Activated naive CD4-positive, alpha-beta T cell treated with anti-CD3 and anti-CD28 coated beads, Interleukin-2, amount 50 U/mL, for 72 hours (primary cell): ENCODE data around the gene PKP1. TPM values are rescaled to one million over a fixed set of nuclear protein-coding genes. Genes with fewer than 3 reads are reported as not detected.
"Not testable (repeated sequence)": the region's sequence is repeated elsewhere in the genome, so short reads cannot be mapped to it uniquely, and the experiment has no call there.

Experiments used
- ATAC-seq, 2 donors: fragments of 150-1000 bp; cut with Tn5 transposase; 2 replicates each; pipeline ENCODE4 v1.10.0; 2021; ENCODE audit warnings: mild to moderate bottlenecking in 2 of 2, moderate library complexity in 2 of 2
- DNase-seq, 2 donors: peaks; one replicate each; pipeline ENCODE4 v3.0.0; 2021 to 2022; ENCODE audit warnings: low spot score in 2 of 2
- H3K27ac Mint-ChIP-seq, 2 donors: one replicate each; pipeline ENCODE4 v1.8.0; 2022; ENCODE audit warnings: mild to moderate bottlenecking in 2 of 2, mixed read lengths in 2 of 2
- H3K36me3 Mint-ChIP-seq, 2 donors: one replicate each; pipeline ENCODE4 v1.8.0; 2022; ENCODE audit warnings: mixed read lengths in 2 of 2
- H3K9me3 Mint-ChIP-seq, 2 donors: one replicate each; pipeline ENCODE4 v1.8.0; 2022; ENCODE audit warnings: mixed read lengths in 2 of 2
- total RNA-seq, 2 donors: library from RNA; stranded (reverse); gene quantifications; one replicate each; pipeline ENCODE4 v1.2.3, GENCODE V29; 2022

The PKP1 gene
- total RNA-seq, 2 donors from 2014 or later, result not detected

DNA sequence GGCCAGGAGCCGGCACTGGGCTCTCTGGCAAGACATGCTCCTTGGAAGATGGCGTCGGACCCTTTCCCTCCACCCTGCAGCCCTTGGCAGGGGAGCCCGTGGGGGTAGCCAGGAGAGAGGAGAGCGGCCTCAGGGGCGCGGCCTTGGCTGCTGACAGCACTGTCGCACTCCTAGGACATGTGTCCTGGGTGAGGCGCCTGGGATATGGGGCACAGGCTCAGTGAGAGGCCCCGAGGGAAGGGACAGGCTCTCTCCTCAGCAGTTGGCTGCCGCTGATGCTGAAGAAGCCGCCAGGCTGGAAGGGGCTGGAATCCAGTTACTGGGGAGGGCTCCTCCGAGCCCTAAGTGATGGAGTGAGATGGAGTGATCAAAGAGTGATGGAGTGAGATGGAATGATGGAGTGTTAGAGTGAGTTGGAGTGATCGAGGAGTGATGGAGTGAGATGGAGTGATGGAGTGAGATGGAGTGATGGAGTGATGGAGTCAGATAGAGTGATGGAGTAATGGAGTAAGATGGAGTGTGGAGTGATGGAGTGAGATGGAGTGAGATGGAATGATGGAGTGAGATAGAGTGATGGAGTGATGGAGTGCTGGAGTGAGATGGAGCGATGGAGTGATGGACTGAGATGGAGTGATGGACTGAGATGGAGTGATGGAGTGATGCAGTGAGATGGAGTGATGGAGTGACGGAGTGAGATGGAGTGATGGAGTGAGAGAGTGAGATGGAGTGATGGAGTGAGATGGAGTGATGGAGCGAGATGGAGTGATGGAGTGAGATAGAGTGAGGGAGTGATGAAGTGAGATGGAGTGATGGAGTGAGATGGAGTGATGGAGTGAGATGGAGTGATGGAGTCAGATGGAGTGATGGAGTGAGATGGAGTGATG lies 27.6 kb upstream of the PKP1 start:
- DNase-seq (no peak), ATAC-seq (no peak)
- no peaks in the 10 kb centered on the region for H3K9me3 Mint-ChIP-seq
- H3K36me3 Mint-ChIP-seq, result no peaks in the 10 kb centered on the region
- no peak overlapping the region for H3K27ac Mint-ChIP-seq

DNA sequence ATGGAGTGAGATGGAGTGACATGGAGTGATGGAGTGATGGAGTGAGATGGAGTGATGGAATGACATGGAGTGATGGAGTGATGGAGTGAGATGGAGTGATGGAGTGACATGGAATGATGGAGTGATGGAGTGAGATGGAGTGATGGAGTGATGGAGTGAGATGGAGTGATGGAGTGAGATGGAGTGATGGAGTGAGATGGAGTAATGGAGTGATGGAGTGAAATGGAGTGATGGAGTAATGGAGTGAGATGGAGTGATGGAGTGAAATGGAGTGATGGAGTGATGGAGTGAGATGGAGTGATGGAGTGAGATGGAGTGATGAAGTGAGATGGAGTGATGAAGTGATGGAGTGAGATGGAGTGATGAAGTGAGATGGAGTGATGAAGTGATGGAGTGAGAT lies 25.2 kb upstream of the PKP1 start:
- not testable (repeated sequence) for DNase-seq, ATAC-seq, H3K36me3 Mint-ChIP-seq, H3K27ac Mint-ChIP-seq, H3K9me3 Mint-ChIP-seq

DNA sequence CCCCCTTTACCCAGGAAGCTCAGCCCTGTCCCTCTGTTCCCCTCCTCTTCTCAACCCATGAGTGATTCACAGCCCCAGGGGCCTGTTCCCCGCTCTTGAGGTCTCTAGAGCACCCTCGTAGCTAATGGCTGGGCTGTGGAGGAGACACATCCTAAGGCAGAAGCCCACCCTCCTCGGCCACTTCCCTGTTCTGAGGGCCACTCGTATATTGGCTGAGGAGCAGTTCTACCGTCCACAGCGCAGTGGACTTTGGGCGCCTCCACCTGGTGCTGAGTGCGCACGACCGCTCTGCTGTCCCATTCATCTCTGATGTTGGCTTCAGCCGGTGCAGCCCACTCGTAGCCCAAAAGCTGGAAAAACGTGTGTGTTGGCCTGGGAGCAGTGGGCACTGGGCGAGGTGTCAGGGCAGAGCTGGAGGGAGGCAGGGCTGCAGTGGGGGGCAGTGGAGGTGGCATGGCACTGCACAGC lies 24.5 kb upstream of the PKP1 start:
- DNase-seq (no peak), ATAC-seq (no peak)
- no peaks in the 10 kb centered on the region for H3K9me3 Mint-ChIP-seq

DNA sequence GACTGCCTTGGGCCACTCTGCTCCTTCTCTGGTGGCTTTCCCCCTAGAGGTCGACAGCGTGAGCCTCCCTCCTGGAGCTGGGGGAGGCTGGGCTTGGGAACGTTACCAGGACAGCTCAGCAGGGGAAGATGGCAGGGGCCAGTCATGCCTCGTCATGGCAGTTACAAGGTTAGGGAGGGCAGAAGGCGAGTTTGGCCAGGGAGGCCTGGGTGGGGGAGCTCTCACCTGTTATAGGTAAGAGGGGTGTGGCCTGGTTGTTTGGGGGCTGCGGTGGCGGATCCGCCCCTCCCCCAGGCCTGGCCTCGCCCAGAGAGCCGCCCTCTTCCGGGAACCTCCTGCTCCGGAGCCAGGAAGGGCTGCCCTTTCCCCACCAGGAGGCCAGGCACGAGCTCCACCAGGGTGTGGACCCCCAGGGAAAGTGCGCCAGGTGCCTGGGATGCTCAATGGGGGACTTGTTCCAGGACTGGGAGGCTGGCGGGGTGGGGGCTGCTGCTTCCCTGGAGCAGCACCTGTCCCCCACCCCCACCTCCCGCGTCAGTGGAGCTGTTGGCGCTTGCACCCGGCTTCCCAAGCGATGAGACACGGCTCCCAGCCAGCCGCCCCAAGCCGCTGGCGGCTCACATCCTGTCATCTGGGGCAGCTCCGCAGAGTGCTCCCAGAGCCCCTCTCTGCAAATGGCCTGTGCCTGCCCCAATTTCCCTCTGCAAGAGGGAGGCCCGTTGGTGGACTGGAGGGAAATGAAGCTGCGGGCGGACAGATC lies 23.6 kb upstream of the PKP1 start:
- no peak for ATAC-seq
- DNase-seq, result no peak
- no peaks in the 10 kb centered on the region for H3K36me3 Mint-ChIP-seq

More for the DNA sequence above, 24.5 kb upstream of the PKP1 start:
- Mint-ChIP-seq H3K27ac (no peak overlapping the region), H3K36me3 (no peaks in the 10 kb centered on the region)

DNA sequence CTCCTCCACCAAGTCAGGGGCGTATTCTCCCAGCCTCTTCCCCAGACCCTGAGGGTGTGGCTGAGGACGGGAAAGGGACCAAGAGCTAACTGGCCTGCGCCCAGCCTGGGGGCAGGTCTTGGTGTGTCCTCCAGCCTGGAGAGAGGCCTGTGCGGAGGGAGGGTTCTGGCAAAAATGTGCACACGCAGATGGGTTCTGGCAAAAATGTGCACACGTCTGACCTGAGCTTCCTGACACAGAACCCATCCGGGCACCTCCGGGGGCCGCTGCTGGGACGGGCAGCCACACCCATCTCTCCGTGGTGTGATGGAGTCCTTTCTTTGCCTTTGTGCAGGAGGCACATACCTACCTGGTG lies 23.1 kb upstream of the PKP1 start:
- no peak overlapping the region for H3K27ac Mint-ChIP-seq
- ATAC-seq (no peak), DNase-seq (no peak)
- no peaks in the 10 kb centered on the region for H3K9me3 Mint-ChIP-seq
- no peaks in the 10 kb centered on the region for H3K36me3 Mint-ChIP-seq

More for the DNA sequence above, 23.6 kb upstream of the PKP1 start:
- H3K9me3 Mint-ChIP-seq, result no peaks in the 10 kb centered on the region
- no peak overlapping the region for H3K27ac Mint-ChIP-seq

DNA sequence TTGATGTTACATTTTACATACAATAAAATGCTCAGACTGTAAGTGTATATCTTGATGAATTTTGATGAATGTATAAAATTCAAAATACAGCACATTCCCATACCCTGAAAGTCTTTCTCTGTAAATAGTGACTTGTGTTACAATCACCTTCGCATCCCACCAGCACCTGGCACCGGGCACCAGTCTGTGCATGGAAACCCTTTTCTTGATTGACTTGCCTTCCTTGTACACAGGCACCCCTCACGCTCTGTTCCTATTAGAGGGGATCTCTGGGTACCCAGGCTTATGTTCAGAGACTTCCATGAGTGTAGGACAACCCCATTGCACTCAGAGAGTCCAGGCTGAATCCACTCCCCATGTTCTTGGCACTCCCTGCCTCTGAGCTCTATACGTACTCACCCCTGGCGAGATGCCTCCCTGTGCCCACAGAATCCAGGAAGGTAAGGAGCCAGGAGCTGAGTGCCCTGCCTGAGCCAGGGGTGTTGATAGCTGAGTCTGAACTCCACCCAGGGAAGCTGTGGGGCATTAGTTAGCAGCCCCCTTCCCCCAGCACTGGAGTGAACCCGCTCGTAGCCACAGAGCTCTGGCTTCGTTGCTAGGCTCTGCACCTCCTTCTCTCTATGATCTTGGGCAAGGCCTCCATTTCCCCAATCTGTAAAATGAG lies 22.5 kb upstream of the PKP1 start:
- Mint-ChIP-seq H3K36me3 (no peaks in the 10 kb centered on the region), H3K27ac (no peak overlapping the region), H3K9me3 (no peaks in the 10 kb centered on the region)
- ATAC-seq (no peak), DNase-seq (no peak)

DNA sequence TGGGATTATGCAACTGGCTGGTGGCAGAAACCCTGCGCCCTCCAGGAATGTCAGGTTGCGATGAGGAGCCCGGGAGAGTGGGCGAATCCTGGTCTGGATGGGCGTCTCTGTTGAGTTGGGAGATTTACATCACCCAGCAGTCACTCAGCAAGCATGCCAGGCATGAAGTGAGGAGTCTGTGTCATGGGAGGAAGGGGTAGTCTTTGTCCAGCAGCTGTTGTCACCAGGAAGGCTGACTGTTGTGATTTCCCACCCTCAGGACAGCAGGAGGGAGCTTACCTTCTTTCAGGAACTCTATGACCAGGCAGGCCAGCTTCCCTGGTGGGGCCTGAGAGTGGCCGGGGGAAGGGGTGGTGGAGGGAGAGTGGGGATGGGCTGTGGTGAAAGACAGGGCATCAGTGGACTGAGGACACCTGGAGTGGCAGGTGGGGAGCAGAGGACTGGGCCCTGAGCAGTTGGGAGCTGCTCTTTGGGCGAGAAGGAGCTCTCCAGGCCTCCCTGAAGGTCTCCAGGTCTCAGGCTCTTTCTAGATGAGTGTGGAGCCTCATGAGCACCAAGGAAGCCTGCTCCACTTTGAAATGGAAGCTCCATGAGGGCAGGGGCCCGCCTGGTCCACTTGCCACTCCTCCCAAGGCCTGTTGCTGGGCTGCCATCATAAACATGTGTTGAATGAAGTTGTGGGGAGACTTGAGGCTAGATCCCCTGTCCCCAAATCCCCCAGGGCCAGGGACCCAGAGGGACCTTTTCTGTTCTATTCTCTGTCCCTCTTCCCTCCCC lies 21.3 kb upstream of the PKP1 start:
- no peak for ATAC-seq
- no peak overlapping the region for H3K27ac Mint-ChIP-seq
- no peaks in the 10 kb centered on the region for H3K36me3 Mint-ChIP-seq
- DNase-seq, result no peak
- no peaks in the 10 kb centered on the region for H3K9me3 Mint-ChIP-seq

DNA sequence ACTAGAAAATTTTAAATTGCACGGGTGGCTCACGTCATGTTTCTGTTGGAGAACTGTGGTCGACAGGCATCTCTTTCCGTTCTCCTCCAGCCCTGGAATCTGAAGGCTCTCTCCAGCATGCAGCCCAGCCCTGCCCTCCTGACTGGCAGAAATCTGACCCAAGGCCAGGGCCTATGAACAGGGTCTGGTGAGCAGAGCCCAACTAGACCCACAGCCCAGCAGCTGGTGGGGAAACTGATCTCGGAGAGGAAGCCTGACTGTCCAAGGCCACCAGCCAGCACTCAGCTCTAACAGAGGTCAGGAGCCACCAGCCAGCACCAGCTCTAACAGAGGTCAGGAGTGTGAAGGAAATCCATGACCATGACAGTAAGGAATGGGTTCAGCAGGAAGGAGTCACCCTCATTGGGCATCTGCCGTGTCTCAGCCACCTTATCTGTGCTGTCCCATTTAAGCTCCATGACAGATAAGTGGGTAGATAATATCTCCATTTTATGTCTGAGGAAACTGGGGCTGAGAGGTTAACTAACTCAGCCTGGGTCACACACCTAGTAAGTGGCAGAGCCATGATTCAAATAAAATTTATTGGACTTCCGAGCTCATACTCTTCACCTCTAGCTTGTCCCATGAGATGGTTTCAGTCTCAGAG lies 20.2 kb upstream of the PKP1 start:
- ATAC-seq (no peak), DNase-seq (peak in 1 of 2 donors; percentile 35)
- H3K36me3 Mint-ChIP-seq, result no peaks in the 10 kb centered on the region
- no peak overlapping the region for H3K27ac Mint-ChIP-seq
- no peaks in the 10 kb centered on the region for H3K9me3 Mint-ChIP-seq

DNA sequence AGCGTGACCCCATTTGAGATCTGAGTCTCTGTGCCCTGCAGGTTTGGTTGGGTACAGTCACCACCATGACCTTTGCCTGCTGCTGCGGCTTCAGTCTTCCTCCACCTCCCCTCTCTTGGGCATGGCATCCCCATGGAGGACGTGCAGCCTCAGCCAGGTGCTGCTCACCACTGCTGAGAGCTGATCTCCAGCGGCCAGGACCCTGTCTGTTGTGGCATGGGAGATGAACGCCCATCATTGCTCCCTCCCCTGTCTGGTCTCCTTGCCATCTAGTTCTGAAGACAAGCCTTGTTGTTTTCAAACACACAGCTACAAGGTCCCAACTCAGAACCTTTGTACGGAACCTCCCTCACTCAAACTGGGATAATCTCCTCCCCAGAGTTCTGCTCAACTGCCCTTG lies 19.2 kb upstream of the PKP1 start:
- ATAC-seq (no peak), DNase-seq (no peak)
- H3K9me3 Mint-ChIP-seq, result no peaks in the 10 kb centered on the region
- no peaks in the 10 kb centered on the region for H3K36me3 Mint-ChIP-seq
- no peak overlapping the region for H3K27ac Mint-ChIP-seq

DNA sequence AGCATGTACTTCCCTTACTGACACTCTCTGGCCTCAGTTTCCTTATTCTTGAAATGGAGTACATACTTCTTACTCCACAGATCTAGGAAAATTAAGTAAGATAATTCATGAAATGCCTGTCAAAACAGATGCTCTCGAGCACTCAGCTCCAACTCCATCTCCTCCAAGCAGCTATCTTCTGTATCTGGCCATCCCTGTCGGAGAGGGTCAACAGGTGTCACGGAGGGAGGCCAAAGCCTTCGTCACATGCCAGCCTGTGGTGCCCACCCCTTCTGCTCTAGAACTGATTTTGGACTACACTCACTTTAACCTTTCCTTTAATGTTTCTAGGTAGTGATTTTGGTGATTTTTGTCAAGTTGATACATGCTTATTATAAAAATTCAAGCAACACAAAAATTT lies 18.8 kb upstream of the PKP1 start:
- Mint-ChIP-seq H3K9me3 (no peaks in the 10 kb centered on the region), H3K27ac (no peak overlapping the region), H3K36me3 (no peaks in the 10 kb centered on the region)
- ATAC-seq (no peak), DNase-seq (no peak)

DNA sequence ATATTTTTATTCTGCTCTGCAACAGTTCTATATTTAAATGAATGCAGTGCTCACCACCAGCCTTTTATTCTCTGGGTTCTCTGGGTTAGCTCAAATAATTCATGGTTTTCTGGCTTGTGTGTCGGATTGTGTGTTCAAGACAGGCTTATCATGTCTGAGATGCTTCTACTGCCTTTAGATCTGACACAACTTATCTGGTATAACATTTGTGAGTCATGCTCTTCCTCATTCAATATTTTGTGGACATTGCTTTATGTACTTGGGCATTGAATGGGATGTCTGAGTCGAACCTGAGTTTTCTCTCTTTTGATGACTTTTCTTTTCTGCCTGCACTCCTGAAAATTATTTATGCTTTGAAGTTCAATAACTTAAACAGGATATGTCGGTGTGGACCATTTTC lies 17.6 kb upstream of the PKP1 start:
- Mint-ChIP-seq H3K36me3 (no peaks in the 10 kb centered on the region), H3K9me3 (no peaks in the 10 kb centered on the region), H3K27ac (no peak overlapping the region)
- ATAC-seq, result no peak
- DNase-seq, result no peak

DNA sequence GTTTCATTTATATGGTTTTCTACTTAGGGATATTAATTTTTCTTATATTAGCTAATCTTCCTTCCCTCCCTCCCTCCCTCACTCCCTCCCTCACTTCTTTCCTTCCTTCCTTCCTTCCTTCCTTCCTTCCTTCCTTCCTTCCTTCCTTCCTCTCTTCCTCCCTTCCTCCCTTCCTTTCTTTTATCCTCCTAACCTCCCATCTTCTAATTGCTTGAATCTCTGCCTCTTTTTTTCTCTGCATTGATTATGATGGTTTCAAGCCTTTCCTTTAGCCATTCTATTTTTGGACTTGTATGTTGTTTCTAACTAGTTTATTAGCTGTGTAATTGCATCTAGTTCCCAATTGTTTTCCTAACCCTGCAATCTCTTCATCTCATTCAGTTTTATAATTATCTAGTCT lies 17.0 kb upstream of the PKP1 start:
- Mint-ChIP-seq H3K36me3 (no peaks in the 10 kb centered on the region), H3K27ac (no peak overlapping the region), H3K9me3 (no peaks in the 10 kb centered on the region)
- ATAC-seq (no peak), DNase-seq (no peak)

DNA sequence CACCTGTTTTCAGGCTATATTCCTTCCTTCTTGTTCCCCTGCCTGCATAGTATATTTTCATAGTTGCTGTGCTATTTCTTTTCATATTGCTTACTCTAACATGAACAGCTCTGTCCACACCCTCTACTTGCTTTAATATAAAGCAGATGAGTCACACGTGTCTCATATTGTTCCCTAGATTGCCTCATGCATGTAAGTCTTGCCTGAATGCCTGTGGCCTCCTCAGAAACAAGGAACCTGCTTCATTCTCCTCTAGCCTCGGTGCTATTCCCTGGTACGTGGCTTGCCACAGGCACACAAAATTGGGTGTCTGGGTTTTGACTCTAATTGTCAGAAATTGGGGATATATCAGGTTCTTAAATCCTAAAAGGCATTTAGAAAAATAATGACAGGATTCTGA lies 16.5 kb upstream of the PKP1 start:
- Mint-ChIP-seq H3K9me3 (no peaks in the 10 kb centered on the region), H3K27ac (no peak overlapping the region), H3K36me3 (no peaks in the 10 kb centered on the region)
- no peak for ATAC-seq
- no peak for DNase-seq

DNA sequence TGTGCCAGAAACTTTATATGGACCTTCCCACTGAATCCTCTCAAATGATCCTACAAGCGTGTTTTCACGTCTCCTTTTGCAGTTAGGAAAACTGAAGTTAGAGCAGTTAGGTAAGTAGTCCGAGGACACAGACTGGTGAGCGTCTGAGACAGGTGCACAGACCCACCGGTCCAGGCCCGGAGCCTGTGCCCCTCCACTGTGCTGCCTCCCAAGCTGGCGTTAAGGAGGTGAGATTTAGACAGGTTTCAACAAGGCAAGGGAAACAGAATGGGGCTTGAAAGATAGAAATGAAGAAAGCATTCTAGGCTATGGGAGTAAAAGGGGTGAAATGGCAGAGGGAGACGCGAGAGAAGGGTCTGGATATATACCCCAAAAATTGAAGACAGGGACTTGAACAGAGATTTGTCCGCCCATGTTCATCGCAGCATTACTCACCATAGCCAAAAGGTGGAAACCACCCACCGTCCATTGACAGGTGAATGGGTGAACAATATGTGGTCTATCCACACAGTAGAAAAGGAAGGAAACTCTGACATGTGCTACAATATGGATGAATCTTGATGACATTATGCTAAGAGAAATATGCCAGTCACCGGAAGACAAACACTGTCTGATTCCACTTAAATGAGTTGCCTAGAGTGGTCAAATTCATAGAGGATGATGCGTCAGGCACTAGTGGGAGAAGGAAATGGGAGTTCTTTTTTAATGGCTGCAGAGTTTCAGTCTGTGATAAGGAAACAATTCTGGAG lies 15.7 kb upstream of the PKP1 start:
- no peaks in the 10 kb centered on the region for H3K36me3 Mint-ChIP-seq
- no peak overlapping the region for H3K27ac Mint-ChIP-seq
- no peak for ATAC-seq
- H3K9me3 Mint-ChIP-seq, result no peaks in the 10 kb centered on the region
- no peak for DNase-seq

DNA sequence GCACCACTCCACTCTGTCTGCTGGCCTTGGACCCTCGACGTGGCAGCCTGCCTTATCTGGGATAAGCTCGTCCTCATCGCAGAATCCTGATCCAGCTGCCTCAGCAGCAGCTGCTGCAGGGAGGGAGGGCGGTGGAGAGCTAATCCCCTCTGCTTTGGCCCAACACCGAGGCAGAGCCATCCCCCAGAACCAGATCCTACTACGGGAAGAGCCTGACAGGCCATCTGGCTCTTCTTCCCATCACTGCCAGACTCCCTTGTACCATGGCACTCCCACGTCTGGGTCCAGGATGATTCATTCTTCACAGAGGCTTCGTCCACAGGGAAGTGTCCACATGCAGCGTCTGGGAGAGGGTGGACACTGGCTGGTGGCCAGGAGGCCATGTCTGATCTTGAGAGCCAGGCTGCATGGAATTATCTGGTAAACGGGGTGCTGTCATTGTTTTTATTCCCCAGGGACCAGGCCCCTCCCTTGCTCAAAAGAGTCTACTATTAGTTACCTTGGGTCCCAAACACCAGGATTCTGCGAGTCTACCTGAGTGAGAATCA lies 14.6 kb upstream of the PKP1 start:
- no peak overlapping the region for H3K27ac Mint-ChIP-seq
- H3K9me3 Mint-ChIP-seq, result no peaks in the 10 kb centered on the region
- DNase-seq, result peak in 1 of 2 donors; percentile 28
- ATAC-seq, result no peak
- no peaks in the 10 kb centered on the region for H3K36me3 Mint-ChIP-seq
